K562 (cell line): ENCODE data around the gene FCER2. TPM values are rescaled to one million over a fixed set of nuclear protein-coding genes. Genes with fewer than 3 reads are reported as not detected.

ENCODE experiments used
- CCNT2 ChIP-seq: IDR thresholded peaks from 2 replicates; pipeline ENCODE4 v1.6.1; 2011; ENCODE audit warnings: borderline replicate concordance, low read depth, mild to moderate bottlenecking, moderate library complexity, mixed read lengths, low read length; ENCODE audit not compliant: insufficient read length; ENCODE audit errors: extremely low read depth
- NFIX ChIP-seq: fragments of 250-450 bp; sonication (Bioruptor Pico); IDR thresholded peaks from 2 replicates; pipeline ENCODE4 v1.4.0; 2020; ENCODE audit warnings: low read depth, mild to moderate bottlenecking, moderate library complexity
- SIN3B ChIP-seq: fragments of 450-650 bp; IDR thresholded peaks from 2 replicates; pipeline ENCODE4 v1.6.1; 2017; ENCODE audit warnings: low read depth, mild to moderate bottlenecking, moderate library complexity
- SRSF9 ChIP-seq: fragments of 200-400 bp; formaldehyde crosslinking; IDR thresholded peaks from 2 replicates; pipeline ENCODE4 v1.6.1; 2017; ENCODE audit warnings: low read depth, low read length, borderline replicate concordance
- STAT6 ChIP-seq: sonication (generic); formaldehyde crosslinking; IDR thresholded peaks from 2 replicates; pipeline ENCODE4 v1.8.1; 2023; ENCODE audit warnings: mild to moderate bottlenecking, missing genetic modification reagents
- YBX1 ChIP-seq: fragments of 450-650 bp; IDR thresholded peaks from 2 replicates; pipeline ENCODE4 v1.7.1; 2016; ENCODE audit warnings: mild to moderate bottlenecking
- YY1 ChIP-seq, 3 experiments: IDR thresholded peaks; 2 replicates each; pipeline ENCODE4 v1.6.1; 2011; ENCODE audit warnings: low read length in 2 of 3, mild to moderate bottlenecking in 2 of 3, moderate library complexity in 2 of 3, borderline replicate concordance in 1 of 3, control low read depth in 1 of 3, low read depth in 1 of 3; ENCODE audit not compliant: insufficient read depth in 3 of 3, insufficient replicate concordance in 2 of 3, control insufficient read depth in 1 of 3, insufficient read length in 1 of 3; ENCODE audit errors: extremely low read depth in 1 of 3
- polyA plus RNA-seq, 8 experiments: library from polyadenylated mRNA; depleted of rRNA in 4 of 8; stranded (reverse) in 5 of 8; unstranded in 3 of 8; fragments of >200 nt; fragmentation: Nextera tagmentation in 2 of 8; fragmentation: Illumina TruSeq in 1 of 8; extraction: Ambion mirVana in 2 of 8; extraction: Trizol in 1 of 8; gene quantifications; 2 replicates each; pipeline versions ENCODE4 v1.2.1 to v1.2.3, GENCODE V29; 2011 to 2014; ENCODE audit warnings: inconsistent platforms in 1 of 8, missing spikeins in 1 of 8
- total RNA-seq, 7 experiments: library from RNA; depleted of rRNA in 6 of 7; stranded (reverse); fragments of >200 nt in 6 of 7; fragmentation: Illumina TruSeq in 2 of 7; extraction: Trizol in 2 of 7; gene quantifications; 2 replicates each; pipeline versions ENCODE4 v1.2.1 to v1.2.3, GENCODE V29; 2011 to 2021; ENCODE audit warnings: low replicate concordance in 1 of 7
- TF ChIP-seq, protein P1 (sequence below): sonication (generic); IDR thresholded peaks from 2 replicates; pipeline ENCODE4 v1.6.1; 2016
- TF ChIP-seq, protein P2 (sequence below), 2 experiments: fragments of 450-650 bp; formaldehyde crosslinking in 1 of 2; IDR thresholded peaks; 2 replicates each; pipeline versions ENCODE4 v1.4.0 to v1.6.1; 2014 to 2020; ENCODE audit warnings: mild to moderate bottlenecking in 2 of 2, borderline replicate concordance in 1 of 2, low read depth in 1 of 2
- TF ChIP-seq, protein P3 (sequence below): fragments of 450-650 bp; formaldehyde crosslinking; IDR thresholded peaks from 2 replicates; pipeline ENCODE4 v1.4.0; 2020; ENCODE audit warnings: mild to moderate bottlenecking, moderate library complexity

The FCER2 gene
- total and polyA plus RNA-seq, 9 of the 15 experiments (the other 6 are each of a cell fraction or from before 2014, with no cell fraction given): 0.11 TPM; not detected in 8

DNA sequence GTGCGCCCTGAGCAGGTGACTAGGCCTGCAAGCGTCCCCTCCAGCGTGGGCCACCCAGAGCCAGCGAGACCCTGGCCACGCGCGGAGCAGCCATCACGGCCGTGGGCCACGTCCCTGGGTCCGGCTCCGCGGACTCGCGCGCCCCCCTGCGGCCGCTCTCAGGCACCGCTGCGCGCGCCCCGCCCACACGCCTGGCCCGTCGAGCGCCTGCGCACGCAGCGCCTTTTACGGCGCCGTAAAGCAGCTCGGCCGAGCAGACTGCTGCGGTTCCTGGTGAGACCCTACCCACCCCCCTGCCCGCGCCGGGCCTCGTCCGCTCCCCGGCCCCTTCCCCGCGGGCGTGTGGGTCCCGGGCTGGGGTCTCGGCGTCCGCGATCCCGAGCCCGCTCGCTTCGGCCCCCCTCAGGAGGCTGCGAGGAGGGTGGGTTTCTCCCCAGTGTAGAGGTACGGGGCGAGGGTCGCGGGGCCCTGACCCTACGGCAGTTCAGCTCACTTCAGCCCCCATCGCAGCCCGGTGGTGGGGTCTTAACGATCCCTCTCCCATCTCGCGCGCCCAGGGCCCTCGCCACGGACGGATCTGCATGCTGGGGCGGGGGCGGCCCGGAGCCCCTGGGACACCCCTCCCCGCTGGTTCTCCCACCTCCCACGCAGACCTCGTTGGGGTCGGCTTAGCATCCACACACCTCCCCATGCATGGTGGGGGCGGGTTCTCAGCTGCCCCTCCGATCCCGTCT, 21.2 kb downstream of the FCER2 start, which contains the start of gene TRAPPC5 (continued):
- TF ChIP-seq NFIX (CRISPR knock-in tag) (no peak), CCNT2 (peak; percentile 72), SRSF9 (no peak), SIN3B (0 out of 2 replicates have a peak, but pooled peaks have one; percentile 36), STAT6 (CRISPR knock-in tag) (0 out of 2 replicates have a peak, but pooled peaks have one; percentile 39), YY1 (IDR thresholded peaks at IDR 0.05; ENCODE audit: borderline replicate concordance in 1 of 3, control insufficient read depth in 1 of 3, extremely low read depth in 1 of 3, insufficient read depth in 3 of 3, insufficient read length in 1 of 3, insufficient replicate concordance in 2 of 3, low read depth in 1 of 3, low read length in 2 of 3) (peak; percentile 47 to 83 (median 73)), YBX1 (no peak)
- TF ChIP-seq, protein P1, sequence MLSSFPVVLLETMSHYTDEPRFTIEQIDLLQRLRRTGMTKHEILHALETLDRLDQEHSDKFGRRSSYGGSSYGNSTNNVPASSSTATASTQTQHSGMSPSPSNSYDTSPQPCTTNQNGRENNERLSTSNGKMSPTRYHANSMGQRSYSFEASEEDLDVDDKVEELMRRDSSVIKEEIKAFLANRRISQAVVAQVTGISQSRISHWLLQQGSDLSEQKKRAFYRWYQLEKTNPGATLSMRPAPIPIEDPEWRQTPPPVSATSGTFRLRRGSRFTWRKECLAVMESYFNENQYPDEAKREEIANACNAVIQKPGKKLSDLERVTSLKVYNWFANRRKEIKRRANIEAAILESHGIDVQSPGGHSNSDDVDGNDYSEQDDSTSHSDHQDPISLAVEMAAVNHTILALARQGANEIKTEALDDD: no peak
- TF ChIP-seq, protein P2, sequence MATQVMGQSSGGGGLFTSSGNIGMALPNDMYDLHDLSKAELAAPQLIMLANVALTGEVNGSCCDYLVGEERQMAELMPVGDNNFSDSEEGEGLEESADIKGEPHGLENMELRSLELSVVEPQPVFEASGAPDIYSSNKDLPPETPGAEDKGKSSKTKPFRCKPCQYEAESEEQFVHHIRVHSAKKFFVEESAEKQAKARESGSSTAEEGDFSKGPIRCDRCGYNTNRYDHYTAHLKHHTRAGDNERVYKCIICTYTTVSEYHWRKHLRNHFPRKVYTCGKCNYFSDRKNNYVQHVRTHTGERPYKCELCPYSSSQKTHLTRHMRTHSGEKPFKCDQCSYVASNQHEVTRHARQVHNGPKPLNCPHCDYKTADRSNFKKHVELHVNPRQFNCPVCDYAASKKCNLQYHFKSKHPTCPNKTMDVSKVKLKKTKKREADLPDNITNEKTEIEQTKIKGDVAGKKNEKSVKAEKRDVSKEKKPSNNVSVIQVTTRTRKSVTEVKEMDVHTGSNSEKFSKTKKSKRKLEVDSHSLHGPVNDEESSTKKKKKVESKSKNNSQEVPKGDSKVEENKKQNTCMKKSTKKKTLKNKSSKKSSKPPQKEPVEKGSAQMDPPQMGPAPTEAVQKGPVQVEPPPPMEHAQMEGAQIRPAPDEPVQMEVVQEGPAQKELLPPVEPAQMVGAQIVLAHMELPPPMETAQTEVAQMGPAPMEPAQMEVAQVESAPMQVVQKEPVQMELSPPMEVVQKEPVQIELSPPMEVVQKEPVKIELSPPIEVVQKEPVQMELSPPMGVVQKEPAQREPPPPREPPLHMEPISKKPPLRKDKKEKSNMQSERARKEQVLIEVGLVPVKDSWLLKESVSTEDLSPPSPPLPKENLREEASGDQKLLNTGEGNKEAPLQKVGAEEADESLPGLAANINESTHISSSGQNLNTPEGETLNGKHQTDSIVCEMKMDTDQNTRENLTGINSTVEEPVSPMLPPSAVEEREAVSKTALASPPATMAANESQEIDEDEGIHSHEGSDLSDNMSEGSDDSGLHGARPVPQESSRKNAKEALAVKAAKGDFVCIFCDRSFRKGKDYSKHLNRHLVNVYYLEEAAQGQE (IDR thresholded peaks at IDR 0.05; ENCODE audit: borderline replicate concordance): peak; percentile 93
- TF ChIP-seq, protein P2 (CRISPR knock-in tag; IDR thresholded peaks at IDR 0.05; ENCODE audit: low read depth): no peak; the same call in 1 of the 2 replicates
- TF ChIP-seq, protein P3, sequence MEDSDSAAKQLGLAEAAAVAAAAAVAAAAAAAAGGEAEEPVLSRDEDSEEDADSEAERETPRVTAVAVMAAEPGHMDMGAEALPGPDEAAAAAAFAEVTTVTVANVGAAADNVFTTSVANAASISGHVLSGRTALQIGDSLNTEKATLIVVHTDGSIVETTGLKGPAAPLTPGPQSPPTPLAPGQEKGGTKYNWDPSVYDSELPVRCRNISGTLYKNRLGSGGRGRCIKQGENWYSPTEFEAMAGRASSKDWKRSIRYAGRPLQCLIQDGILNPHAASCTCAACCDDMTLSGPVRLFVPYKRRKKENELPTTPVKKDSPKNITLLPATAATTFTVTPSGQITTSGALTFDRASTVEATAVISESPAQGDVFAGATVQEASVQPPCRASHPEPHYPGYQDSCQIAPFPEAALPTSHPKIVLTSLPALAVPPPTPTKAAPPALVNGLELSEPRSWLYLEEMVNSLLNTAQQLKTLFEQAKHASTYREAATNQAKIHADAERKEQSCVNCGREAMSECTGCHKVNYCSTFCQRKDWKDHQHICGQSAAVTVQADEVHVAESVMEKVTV (CRISPR knock-in tag): peak; percentile 79
